Temporal lobe (tissue), 1 donor: ENCODE measurements around the gene CBLN1. TPM values are rescaled to one million over a fixed set of nuclear protein-coding genes. Genes with fewer than 3 reads are reported as not detected.

Experiments
- total RNA-seq: library from RNA; depleted of rRNA; stranded (reverse); fragments of >200 nt; gene quantifications from one replicate; pipeline ENCODE4 v1.2.3, GENCODE V29; 2014

The CBLN1 gene
- total RNA-seq, 1 donor from 2014 or later: 9.3 TPM

Other genes starting within 250 kb of the CBLN1 start
- gene C16orf78, start 92.0 kb upstream of the CBLN1 start, total RNA-seq: not detected